BLaER1 treated with 17β-estradiol and CSF1 and Interleukin-3, amounts not matched to agents 10 nM and 100 nM (cell line): Measurements from ENCODE around the gene SCNN1A.

ENCODE experiments used
- H3K27ac ChIP-seq, 11 experiments: shearing (Covaris generic); formaldehyde crosslinking; 2 replicates each; pipeline ENCODE4 v1.8.1; 2022
- H3K27me3 ChIP-seq, 11 experiments: shearing (Covaris generic); formaldehyde crosslinking; 2 replicates each; pipeline ENCODE4 v1.8.1; 2022
- H3K36me3 ChIP-seq, 11 experiments: shearing (Covaris generic); formaldehyde crosslinking; 2 replicates each; pipeline ENCODE4 v1.8.1; 2022
- H3K4me1 ChIP-seq, 10 experiments: shearing (Covaris generic); formaldehyde crosslinking; 2 replicates each; pipeline ENCODE4 v1.8.1; 2022
- H3K4me2 ChIP-seq, 11 experiments: shearing (Covaris generic); formaldehyde crosslinking; 2 replicates each; pipeline ENCODE4 v1.8.1; 2022
- H3K4me3 ChIP-seq, 10 experiments: shearing (Covaris generic); formaldehyde crosslinking; 2 replicates each; pipeline ENCODE4 v1.8.1; 2022
- H3K9ac ChIP-seq, 11 experiments: shearing (Covaris generic); formaldehyde crosslinking; 2 replicates each; pipeline ENCODE4 v1.8.1; 2022
- H3K9me3 ChIP-seq, 11 experiments: shearing (Covaris generic); formaldehyde crosslinking; replicated peaks in 1 of 11; 2 replicates each; pipeline ENCODE4 v1.8.1; 2022
- H4K20me1 ChIP-seq, 11 experiments: shearing (Covaris generic); formaldehyde crosslinking; 2 replicates each; pipeline ENCODE4 v1.8.1; 2022
- Cebpa-rat ChIP-seq, 11 experiments: shearing (Covaris generic); IDR thresholded peaks; 2 replicates each; pipeline ENCODE4 v1.8.1; 2022

The SCNN1A gene

DNA sequence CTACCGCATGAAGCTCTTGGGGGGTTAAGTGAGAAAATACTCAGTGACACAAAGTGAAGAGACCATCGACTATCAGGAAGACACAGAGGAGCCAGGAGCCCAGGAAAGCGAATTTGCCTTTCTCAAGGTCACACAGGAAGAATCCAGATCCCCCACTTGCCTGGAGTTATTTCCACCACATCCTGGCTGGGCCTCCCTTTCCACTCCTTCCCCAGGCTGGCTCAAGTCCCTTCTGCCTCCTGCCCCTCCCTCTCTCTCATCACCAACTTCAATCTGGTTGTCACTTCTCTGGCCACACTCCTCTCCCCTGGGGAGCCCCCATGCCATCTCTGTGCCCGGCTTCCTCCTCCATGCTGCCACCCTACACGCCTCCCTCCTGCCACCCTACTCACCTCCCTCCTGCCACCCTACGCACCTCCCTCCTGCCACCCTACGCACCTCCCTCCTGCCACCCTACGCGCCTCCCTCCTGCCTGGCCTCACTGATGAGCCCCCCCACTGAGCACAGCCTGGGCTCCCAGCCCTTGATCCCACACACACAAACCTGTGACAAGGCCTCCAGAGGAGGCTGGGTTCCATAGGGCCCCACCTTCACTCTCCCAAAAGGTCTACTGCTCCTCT is 6.3 kb downstream of the SCNN1A start:
- H3K4me2 ChIP-seq = peak overlapping the region; percentile 38 to 79 (median 68)

DNA sequence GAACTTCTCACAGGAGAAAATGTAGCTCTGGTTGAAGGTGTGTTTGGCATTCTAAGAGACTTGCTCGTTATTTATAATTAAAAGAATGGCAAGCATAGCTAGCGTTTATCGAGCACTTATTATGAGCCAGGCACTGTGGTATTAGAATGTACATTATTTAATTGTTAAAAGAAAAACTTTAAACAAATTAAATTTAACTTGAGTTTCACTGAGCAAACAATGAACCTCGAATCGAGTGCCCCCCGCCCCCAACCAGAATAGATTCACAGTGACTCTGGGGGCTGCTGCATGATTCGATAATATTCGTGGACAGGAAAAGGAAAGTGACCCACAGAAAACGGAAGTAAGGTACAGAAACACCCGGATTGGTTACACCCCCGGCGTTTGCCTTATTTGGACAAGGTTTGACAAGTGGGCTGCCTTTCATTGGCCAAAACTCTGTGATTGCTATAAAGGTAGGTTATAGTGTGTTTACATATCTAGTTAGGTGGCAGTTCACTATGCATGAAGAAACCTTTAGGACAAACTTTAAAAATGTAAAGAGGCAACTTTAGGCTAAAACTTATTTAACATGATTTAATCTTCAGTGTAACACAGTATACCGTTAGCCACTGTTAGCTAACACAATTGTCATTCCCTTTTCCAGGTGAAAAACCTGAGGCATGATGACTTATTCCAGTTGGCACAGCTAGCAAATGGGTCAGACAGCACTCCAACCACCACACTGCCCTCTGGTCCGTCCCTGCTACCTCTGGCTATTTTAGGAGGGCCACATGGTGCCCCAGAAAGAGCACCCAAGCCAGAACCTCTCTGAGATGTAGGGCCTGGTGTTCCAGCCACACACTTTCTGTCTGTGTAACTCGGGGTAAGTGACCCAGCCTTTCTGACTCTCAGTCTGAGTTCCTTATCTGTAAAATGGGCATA is 7.1 kb downstream of the SCNN1A start:
- Histone ChIP-seq H3K27ac (peak overlapping the region in 10 of 11 experiments; percentile 41 to 73 (median 56); a peak in 19 of 22 replicates), H3K36me3 (no peaks in the 10 kb centered on the region), H3K4me1 (peaks cover 65 to 78% (median 70%) of the 10 kb centered on the region in 10 experiments), H3K9me3 (no peaks in the 10 kb centered on the region), H3K27me3 (peaks cover 0 to 9% (median 7%) of the 10 kb centered on the region in 11 experiments; a peak in 9 of 22 replicates), H3K4me2 (peak overlapping the region; percentile 38 to 79 (median 68)), H4K20me1 (no peaks in the 10 kb centered on the region), H3K9ac (peak overlapping the region in 6 of 11 experiments; percentile 31 to 50 (median 38); a peak in 7 of 22 replicates), H3K4me3 (no peak overlapping the region)
- TF ChIP-seq Cebpa-rat (IDR thresholded peaks at IDR 0.05) = no peak

More for the DNA sequence above, 6.3 kb downstream of the SCNN1A start:
- Histone ChIP-seq H3K4me3 (no peak overlapping the region), H3K36me3 (no peaks in the 10 kb centered on the region), H3K27ac (peak overlapping the region in 10 of 11 experiments; percentile 41 to 73 (median 56); a peak in 18 of 22 replicates), H3K4me1 (peaks cover 61 to 78% (median 68%) of the 10 kb centered on the region in 10 experiments), H3K9me3 (no peaks in the 10 kb centered on the region), H3K27me3 (peaks cover 0 to 2% (median 0%) of the 10 kb centered on the region in 11 experiments; a peak in 2 of 22 replicates), H4K20me1 (no peaks in the 10 kb centered on the region), H3K9ac (peak overlapping the region in 3 of 11 experiments; percentile 4 to 33 (median 22); a peak in 3 of 22 replicates)
- no peak for TF ChIP-seq Cebpa-rat (IDR thresholded peaks at IDR 0.05)

DNA sequence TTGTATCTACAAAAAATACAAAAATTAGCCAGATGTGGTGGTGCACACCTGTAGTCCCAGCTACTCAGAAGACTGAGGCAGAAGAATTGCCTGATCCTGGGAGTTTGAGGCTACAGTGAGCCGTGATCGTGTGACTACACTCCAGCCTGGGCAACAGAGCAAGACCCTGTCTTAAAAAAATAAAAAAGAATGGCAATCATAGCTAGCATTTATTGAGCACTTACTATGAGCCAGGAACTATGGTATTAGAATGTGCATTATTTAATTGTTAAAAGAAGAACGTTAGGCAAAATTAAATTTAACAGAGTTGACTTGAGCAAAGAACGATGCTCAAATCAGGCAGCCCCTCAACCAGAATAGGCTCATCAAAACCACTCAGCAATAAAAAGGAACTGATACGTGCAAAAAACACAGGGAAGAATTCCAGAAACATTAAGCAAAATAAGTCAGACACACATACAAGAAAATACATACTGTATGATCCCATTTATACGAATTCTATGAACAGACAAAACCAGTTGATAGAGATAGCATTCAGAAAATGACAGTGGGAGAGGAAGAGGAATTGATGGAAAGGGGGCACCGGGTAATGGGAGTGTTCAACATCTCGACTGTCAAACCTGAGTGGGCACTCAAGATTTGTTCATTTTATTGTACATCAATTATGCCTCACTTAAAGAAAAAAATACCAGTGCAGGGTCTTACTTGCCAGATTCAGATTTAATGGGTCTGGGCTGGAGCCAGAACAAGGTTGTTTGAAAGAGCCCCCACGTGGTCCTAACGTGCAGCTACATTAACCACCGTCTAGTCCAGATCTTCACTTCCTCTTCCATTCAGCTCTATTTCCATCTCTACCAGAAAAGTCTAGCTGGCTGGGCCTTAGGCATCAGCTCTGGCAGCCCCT is 8.0 kb downstream of the SCNN1A start:
- H3K4me2 ChIP-seq = peak overlapping the region; percentile 38 to 79 (median 68)
- H4K20me1 ChIP-seq = no peaks in the 10 kb centered on the region
- H3K27me3 ChIP-seq = peaks cover 0 to 9% (median 7%) of the 10 kb centered on the region in 11 experiments; a peak in 9 of 22 replicates
- H3K4me3 ChIP-seq = no peak overlapping the region
- peak overlapping the region in 9 of 11 experiments; percentile 41 to 73 (median 50); a peak in 16 of 22 replicates for H3K27ac ChIP-seq
- no peaks in the 10 kb centered on the region for H3K9me3 ChIP-seq
- H3K36me3 ChIP-seq = no peaks in the 10 kb centered on the region
- TF ChIP-seq Cebpa-rat (IDR thresholded peaks at IDR 0.05) = no peak
- peak overlapping the region in 5 of 11 experiments; percentile 14 to 50 (median 39); a peak in 6 of 22 replicates for H3K9ac ChIP-seq
- peaks cover 58 to 77% (median 67%) of the 10 kb centered on the region in 10 experiments for H3K4me1 ChIP-seq

DNA sequence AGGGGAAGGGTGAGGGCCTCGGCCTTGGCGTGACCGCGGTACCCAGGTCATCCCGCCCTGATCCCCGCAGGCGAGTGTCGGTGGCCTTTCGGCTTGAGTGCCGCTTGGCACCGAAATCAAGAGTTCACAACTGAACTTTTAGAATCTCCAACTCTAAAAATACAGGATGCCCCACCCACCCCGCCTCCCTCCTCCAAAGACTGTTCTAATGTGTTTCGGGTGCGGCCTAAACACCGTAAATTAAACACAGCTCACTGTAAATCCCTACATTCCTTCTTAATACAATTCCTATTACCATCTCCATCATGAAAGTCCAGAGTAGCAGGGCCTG is 11.4 kb downstream of the SCNN1A start:
- Histone ChIP-seq H3K27me3 (peaks cover 0 to 9% (median 7%) of the 10 kb centered on the region in 11 experiments; a peak in 9 of 22 replicates), H3K36me3 (no peaks in the 10 kb centered on the region), H3K9ac (peak overlapping the region in 10 of 11 experiments; percentile 58 to 89 (median 74); a peak in 16 of 22 replicates), H3K9me3 (no peaks in the 10 kb centered on the region), H3K4me3 (peak overlapping the region in 9 of 10 experiments; percentile 55 to 73 (median 63); a peak in 14 of 20 replicates), H4K20me1 (no peaks in the 10 kb centered on the region), H3K4me2 (peak overlapping the region; percentile 79 to 99 (median 92)), H3K4me1 (peaks cover 48 to 77% (median 64%) of the 10 kb centered on the region in 10 experiments), H3K27ac (peak overlapping the region in 9 of 11 experiments; percentile 41 to 77 (median 62); a peak in 13 of 22 replicates)
- no peak for TF ChIP-seq Cebpa-rat (IDR thresholded peaks at IDR 0.05)

DNA sequence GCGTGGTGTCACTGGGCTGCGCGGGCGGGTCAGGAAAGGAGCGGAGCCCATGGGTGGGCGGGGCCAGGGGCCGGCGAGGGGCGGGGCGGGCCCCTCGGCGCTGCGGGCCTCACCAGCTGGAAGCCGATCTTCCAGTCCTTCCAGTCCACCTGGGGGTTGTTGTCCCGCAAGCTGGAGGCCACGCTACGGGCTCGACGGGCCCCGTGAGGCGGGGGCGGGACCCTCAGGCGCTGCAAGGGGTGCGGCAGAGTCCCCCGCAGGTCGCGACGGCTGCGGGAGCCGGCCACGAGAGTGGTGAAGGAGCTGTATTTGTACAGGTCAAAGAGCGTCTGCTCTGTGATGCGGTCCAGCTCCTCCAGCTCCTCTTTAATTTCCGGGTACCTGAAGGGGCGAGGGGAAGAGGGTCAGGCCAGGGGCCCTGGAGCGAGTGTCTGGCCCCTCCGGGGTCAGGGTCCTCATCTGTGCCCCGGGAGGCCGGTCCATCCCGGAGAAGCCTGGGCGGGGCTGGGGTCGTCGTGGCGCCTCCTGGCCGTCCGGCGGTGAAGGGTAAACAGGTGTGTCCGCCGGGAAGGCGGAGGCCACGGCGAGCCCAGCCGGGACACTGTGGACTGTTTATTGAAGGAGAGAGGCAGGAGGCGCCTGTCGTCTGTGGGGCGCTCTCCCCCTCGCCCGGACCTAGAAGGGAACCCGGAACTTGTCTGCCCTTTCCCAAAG is 11.9 kb downstream of the SCNN1A start:
- no peak for TF ChIP-seq Cebpa-rat (IDR thresholded peaks at IDR 0.05)
- Histone ChIP-seq H3K27me3 (peaks cover 0 to 9% (median 7%) of the 10 kb centered on the region in 11 experiments; a peak in 9 of 22 replicates), H3K4me1 (peaks cover 43 to 77% (median 63%) of the 10 kb centered on the region in 10 experiments), H3K9ac (peak overlapping the region; percentile 54 to 89 (median 74)), H3K4me3 (peak overlapping the region; percentile 52 to 73 (median 62)), H3K9me3 (no peaks in the 10 kb centered on the region), H4K20me1 (no peaks in the 10 kb centered on the region), H3K36me3 (no peaks in the 10 kb centered on the region), H3K27ac (peak overlapping the region in 10 of 11 experiments; percentile 27 to 77 (median 60); a peak in 19 of 22 replicates), H3K4me2 (peak overlapping the region; percentile 79 to 99 (median 92))

DNA sequence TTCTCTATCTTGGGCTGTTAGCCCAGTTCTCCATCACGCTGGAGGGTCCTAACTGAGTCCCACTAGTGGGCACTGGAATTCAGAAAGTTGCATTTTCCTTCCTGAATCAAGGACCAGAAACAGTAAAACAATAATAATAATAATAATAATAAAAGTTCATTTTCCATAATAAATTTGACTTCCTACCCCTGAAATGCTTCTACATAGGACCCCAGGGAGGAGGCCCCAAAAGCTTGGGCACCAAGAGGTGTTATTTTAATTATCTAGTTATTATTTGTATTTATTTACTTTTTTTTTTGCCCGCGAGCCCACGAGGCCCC is 12.4 kb downstream of the SCNN1A start:
- Histone ChIP-seq H3K4me2 (peak overlapping the region; percentile 79 to 99 (median 92); a peak in 21 of 22 replicates), H3K27me3 (peaks cover 0 to 9% (median 7%) of the 10 kb centered on the region in 11 experiments; a peak in 9 of 22 replicates), H3K36me3 (no peaks in the 10 kb centered on the region), H3K4me3 (peak overlapping the region; percentile 52 to 73 (median 62); a peak in 18 of 20 replicates), H3K9me3 (no peaks in the 10 kb centered on the region), H3K27ac (peak overlapping the region in 4 of 11 experiments; percentile 62 to 76 (median 74); a peak in 4 of 22 replicates), H3K9ac (peak overlapping the region in 10 of 11 experiments; percentile 58 to 89 (median 74); a peak in 13 of 22 replicates), H4K20me1 (no peaks in the 10 kb centered on the region), H3K4me1 (peaks cover 37 to 77% (median 59%) of the 10 kb centered on the region in 10 experiments)
- no peak for TF ChIP-seq Cebpa-rat (IDR thresholded peaks at IDR 0.05)

DNA sequence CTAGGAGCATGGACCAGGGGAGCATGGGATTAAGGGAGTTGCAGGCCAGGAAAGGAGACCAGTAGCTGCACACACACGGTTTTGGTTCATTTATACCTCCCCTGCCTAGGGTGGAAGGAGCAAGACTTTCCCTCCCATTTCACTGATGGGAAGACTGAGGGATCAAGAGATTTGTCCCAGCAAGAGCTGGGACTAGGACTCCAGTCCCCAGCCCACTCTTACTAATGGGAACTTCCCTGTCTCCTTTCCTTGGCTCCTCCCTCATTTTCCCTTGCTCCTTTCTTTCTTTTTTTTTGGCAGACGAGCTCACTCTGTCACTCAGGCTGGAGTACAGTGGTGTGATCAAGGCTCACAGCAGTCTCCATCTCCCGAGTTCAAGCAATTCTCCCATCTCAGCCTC is 13.0 kb downstream of the SCNN1A start:
- no peak for TF ChIP-seq Cebpa-rat (IDR thresholded peaks at IDR 0.05)
- H3K27ac ChIP-seq = peak overlapping the region in 3 of 11 experiments; percentile 24 to 34 (median 27); a peak in 3 of 22 replicates
- no peaks in the 10 kb centered on the region for H4K20me1 ChIP-seq
- H3K4me3 ChIP-seq = no peak overlapping the region
- H3K4me2 ChIP-seq = peak overlapping the region in 6 of 11 experiments; percentile 46 to 99 (median 96); a peak in 11 of 22 replicates
- no peaks in the 10 kb centered on the region for H3K36me3 ChIP-seq
- peaks cover 0 to 9% (median 7%) of the 10 kb centered on the region in 11 experiments; a peak in 9 of 22 replicates for H3K27me3 ChIP-seq
- peaks cover 32 to 76% (median 58%) of the 10 kb centered on the region in 10 experiments; a peak in 19 of 20 replicates for H3K4me1 ChIP-seq
- H3K9ac ChIP-seq = no peak overlapping the region
- H3K9me3 ChIP-seq = no peaks in the 10 kb centered on the region
